ENCODE results near the gene LONP1.
"Not testable (repeated sequence)": the region's sequence is repeated elsewhere in the genome, so short reads cannot be mapped to it uniquely, and the experiment has no call there.

LONP1 gene

GRCh38 chr19:5743630-5744029 lies 23.7 kb upstream of the LONP1 start:
- no peak overlapping the region for H3K27ac ChIP-seq
- no peak for TF ChIP-seq ZFX (IDR thresholded peaks at IDR 0.05)

GRCh38 chr19:5742051-5742450 lies 22.1 kb upstream of the LONP1 start:
- TF ChIP-seq ZFX (IDR thresholded peaks at IDR 0.05) (no peak), CTCF (conservative IDR thresholded peaks at IDR 0.05) (no peak)
- H3K27ac ChIP-seq, result no peak overlapping the region

GRCh38 chr19:5738423-5738822 lies 18.5 kb upstream of the LONP1 start:
- no peak overlapping the region for H3K27ac ChIP-seq
- TF ChIP-seq CTCF (conservative IDR thresholded peaks at IDR 0.05) (no peak), ZFX (IDR thresholded peaks at IDR 0.05) (no peak)

GRCh38 chr19:5733172-5733571 lies 13.2 kb upstream of the LONP1 start:
- H3K27ac ChIP-seq, result not testable (repeated sequence)

GRCh38 chr19:5727453-5728050 lies 7.6 kb upstream of the LONP1 start:
- H3K27ac ChIP-seq, result no peak overlapping the region
- no peak for TF ChIP-seq ZFX (IDR thresholded peaks at IDR 0.05)
- no peak for TF ChIP-seq CTCF (conservative IDR thresholded peaks at IDR 0.05)

- TF ChIP-seq CTCF (conservative IDR thresholded peaks at IDR 0.05) (no peak), ZFX (IDR thresholded peaks at IDR 0.05) (no peak; the same call in 1 of the 2 replicates)
- H3K27ac ChIP-seq, result peak overlapping the region; percentile 84
Observed at GRCh38 chr19:5719274-5719960, 529 bp downstream of the LONP1 start.

GRCh38 chr19:5718579-5719273 lies 1.2 kb downstream of the LONP1 start:
- H3K27ac ChIP-seq, result peak overlapping the region; percentile 84
- no peak for TF ChIP-seq ZFX (IDR thresholded peaks at IDR 0.05)
- no peak for TF ChIP-seq CTCF (conservative IDR thresholded peaks at IDR 0.05)

GRCh38 chr19:5718037-5718578 lies 1.8 kb downstream of the LONP1 start:
- H3K27ac ChIP-seq, result peak overlapping the region; percentile 84
- no peak for TF ChIP-seq ZFX (IDR thresholded peaks at IDR 0.05)
- TF ChIP-seq CTCF (conservative IDR thresholded peaks at IDR 0.05), result no peak
